ENCODE measurements around the gene RAB3IP.

Gene RAB3IP

DNA sequence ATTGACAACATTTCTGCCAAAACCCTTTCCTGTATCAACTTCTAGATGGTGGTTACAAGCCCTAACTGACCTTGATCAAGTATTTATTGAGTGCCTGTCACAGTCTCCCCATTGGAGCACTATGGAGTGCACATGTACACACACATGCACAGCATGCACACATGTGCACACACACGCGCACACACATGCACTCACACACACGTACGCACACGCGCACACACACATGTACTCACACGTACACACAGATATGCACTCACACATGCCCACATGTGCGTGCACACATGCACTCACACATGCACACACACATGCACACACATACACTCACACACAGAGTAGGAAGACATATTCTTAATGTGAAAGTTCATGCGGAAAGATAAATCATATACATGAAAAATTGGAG, 130.0 kb downstream of the RAB3IP start:
- DNase-seq (ENCODE audit: low read depth), result no peak
- H3K4me3 ChIP-seq (ENCODE audit: low read depth, low read length), result no peak overlapping the region
- TF ChIP-seq, protein P1, sequence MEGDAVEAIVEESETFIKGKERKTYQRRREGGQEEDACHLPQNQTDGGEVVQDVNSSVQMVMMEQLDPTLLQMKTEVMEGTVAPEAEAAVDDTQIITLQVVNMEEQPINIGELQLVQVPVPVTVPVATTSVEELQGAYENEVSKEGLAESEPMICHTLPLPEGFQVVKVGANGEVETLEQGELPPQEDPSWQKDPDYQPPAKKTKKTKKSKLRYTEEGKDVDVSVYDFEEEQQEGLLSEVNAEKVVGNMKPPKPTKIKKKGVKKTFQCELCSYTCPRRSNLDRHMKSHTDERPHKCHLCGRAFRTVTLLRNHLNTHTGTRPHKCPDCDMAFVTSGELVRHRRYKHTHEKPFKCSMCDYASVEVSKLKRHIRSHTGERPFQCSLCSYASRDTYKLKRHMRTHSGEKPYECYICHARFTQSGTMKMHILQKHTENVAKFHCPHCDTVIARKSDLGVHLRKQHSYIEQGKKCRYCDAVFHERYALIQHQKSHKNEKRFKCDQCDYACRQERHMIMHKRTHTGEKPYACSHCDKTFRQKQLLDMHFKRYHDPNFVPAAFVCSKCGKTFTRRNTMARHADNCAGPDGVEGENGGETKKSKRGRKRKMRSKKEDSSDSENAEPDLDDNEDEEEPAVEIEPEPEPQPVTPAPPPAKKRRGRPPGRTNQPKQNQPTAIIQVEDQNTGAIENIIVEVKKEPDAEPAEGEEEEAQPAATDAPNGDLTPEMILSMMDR (IDR thresholded peaks at IDR 0.05; ENCODE audit: control insufficient read depth, extremely low read depth, insufficient read depth), result no peak

DNA sequence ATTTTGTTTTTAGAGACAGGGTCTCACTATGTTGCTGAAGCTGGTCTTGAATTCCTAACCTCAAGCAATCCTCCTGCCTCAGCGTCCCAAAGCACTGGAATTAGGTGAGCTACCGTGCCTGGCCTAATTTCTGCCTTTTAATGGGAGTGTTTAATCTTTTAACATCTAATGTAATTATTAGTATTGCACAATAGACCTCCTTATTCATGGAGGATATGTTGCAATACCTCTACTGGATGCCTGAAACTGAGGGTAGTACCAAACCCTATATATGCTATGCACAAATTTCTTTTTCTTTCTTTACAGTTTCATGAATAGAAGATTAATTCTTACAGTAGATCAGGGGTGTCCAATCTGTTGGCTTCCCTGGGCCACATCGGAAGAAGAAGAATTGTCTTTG, 134.1 kb downstream of the RAB3IP start:
- TF ChIP-seq, protein P1 (IDR thresholded peaks at IDR 0.05; ENCODE audit: control insufficient read depth, extremely low read depth, insufficient read depth), result no peak
- no peak overlapping the region for H3K4me3 ChIP-seq (ENCODE audit: low read depth, low read length)
- DNase-seq (ENCODE audit: low read depth), result no peak

Measured in LNCaP clone FGC (cell line).